GM12875 (cell line): ENCODE measurements around the gene ELF4.

Experiments
- H3K4me3 ChIP-seq: one replicate; pipeline ENCODE4 v1.5.1; 2011; ENCODE audit warnings: low read depth, low read length, control low read depth
- TF ChIP-seq, protein P1 (sequence below): IDR thresholded peaks from 2 replicates; pipeline ENCODE4 v1.5.1; 2011; ENCODE audit warnings: low read depth, mild to moderate bottlenecking, control low read depth, inconsistent platforms, low read length, moderate library complexity, borderline replicate concordance; ENCODE audit not compliant: insufficient read depth

Gene ELF4

GRCh38 chrX:130034178-130034577 is 76.1 kb downstream of the ELF4 start:
- TF ChIP-seq, protein P1, sequence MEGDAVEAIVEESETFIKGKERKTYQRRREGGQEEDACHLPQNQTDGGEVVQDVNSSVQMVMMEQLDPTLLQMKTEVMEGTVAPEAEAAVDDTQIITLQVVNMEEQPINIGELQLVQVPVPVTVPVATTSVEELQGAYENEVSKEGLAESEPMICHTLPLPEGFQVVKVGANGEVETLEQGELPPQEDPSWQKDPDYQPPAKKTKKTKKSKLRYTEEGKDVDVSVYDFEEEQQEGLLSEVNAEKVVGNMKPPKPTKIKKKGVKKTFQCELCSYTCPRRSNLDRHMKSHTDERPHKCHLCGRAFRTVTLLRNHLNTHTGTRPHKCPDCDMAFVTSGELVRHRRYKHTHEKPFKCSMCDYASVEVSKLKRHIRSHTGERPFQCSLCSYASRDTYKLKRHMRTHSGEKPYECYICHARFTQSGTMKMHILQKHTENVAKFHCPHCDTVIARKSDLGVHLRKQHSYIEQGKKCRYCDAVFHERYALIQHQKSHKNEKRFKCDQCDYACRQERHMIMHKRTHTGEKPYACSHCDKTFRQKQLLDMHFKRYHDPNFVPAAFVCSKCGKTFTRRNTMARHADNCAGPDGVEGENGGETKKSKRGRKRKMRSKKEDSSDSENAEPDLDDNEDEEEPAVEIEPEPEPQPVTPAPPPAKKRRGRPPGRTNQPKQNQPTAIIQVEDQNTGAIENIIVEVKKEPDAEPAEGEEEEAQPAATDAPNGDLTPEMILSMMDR = no peak
- H3K4me3 ChIP-seq = no peak overlapping the region

GRCh38 chrX:130032552-130032951 is 77.7 kb downstream of the ELF4 start:
- TF ChIP-seq, protein P1 = no peak
- no peak overlapping the region for H3K4me3 ChIP-seq

GRCh38 chrX:130030826-130031225 is 79.5 kb downstream of the ELF4 start:
- H3K4me3 ChIP-seq = no peak overlapping the region
- TF ChIP-seq, protein P1 = no peak

- TF ChIP-seq, protein P1 = peak; percentile 80
- H3K4me3 ChIP-seq = no peak overlapping the region
Observed at GRCh38 chrX:130028196-130028595, 82.1 kb downstream of the ELF4 start.

DNA sequence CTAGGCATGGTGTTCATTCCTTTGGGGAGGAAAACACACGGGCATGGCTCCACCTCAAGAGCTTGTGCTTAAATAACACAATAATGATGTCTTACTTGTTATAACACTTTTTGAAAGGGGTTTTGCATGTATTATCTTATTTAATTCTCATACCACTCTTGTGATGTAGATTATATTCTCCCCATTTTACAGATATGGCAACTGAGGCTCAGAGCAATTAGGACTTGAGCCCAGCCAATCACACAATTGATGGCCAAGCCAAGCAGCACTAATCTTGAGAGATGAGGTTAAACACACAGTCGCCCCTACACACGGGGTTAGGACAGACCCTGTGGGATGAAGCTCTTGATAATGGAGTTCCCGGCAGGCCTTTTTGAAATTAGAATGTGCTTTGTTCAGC is 82.7 kb downstream of the ELF4 start:
- TF ChIP-seq, protein P1 = no peak
- no peak overlapping the region for H3K4me3 ChIP-seq

GRCh38 chrX:130025256-130025655 is 85.0 kb downstream of the ELF4 start:
- TF ChIP-seq, protein P1 = no peak
- no peak overlapping the region for H3K4me3 ChIP-seq

- no peak overlapping the region for H3K4me3 ChIP-seq
- TF ChIP-seq, protein P1 = no peak
Observed at GRCh38 chrX:130024127-130024526, 86.2 kb downstream of the ELF4 start.
